Cardiac muscle cell (in vitro differentiated cells and primary cell): ENCODE results near the gene SPOCK3. TPM values are rescaled to one million over a fixed set of nuclear protein-coding genes. Genes with fewer than 3 reads are reported as not detected.
"Not testable (repeated sequence)": the region's sequence is repeated elsewhere in the genome, so short reads cannot be mapped to it uniquely, and the experiment has no call there.

Experiments
- DNase-seq, 2 donors: peaks; one replicate each; pipeline versions ENCODE4 v3.0.0 to v3.0.0-alpha.2; 2010 to 2017; ENCODE audit warnings: low read depth in 1 of 2, low spot score in 1 of 2
- H3K27ac ChIP-seq: fragments of 200-600 bp; sonication (generic); 2 replicates; pipeline ENCODE4 v1.5.1; 2016
- H3K27me3 ChIP-seq: fragments of 200-600 bp; sonication (generic); 2 replicates; pipeline ENCODE4 v1.6.0; 2016; ENCODE audit warnings: control low read depth
- H3K36me3 ChIP-seq: fragments of 200-600 bp; sonication (generic); 2 replicates; pipeline ENCODE4 v1.5.1; 2016; ENCODE audit warnings: control low read depth
- H3K4me1 ChIP-seq: fragments of 200-600 bp; sonication (generic); 2 replicates; pipeline ENCODE4 v1.8.1; 2017; ENCODE audit warnings: low read depth, mild to moderate bottlenecking, mixed run types
- H3K4me3 ChIP-seq: fragments of 200-600 bp; sonication (generic); 2 replicates; pipeline ENCODE4 v1.5.1; 2016; ENCODE audit warnings: mild to moderate bottlenecking
- H3K9me3 ChIP-seq: fragments of 200-600 bp; sonication (generic); 2 replicates; pipeline ENCODE4 v1.5.1; 2017; ENCODE audit warnings: low read depth, mild to moderate bottlenecking, control low read depth
- polyA plus RNA-seq: library from polyadenylated mRNA; unstranded; fragments of >200 nt; fragmentation: Nextera tagmentation; extraction: Ambion mirVana; gene quantifications from 2 replicates; pipeline ENCODE4 v1.2.1, GENCODE V29; 2016
- total RNA-seq: library from RNA; depleted of rRNA; stranded (reverse); fragments of >200 nt; gene quantifications from 2 replicates; pipeline ENCODE4 v1.2.3, GENCODE V29; 2016
- TF ChIP-seq, protein P1 (sequence below): IDR thresholded peaks from 2 replicates; pipeline ENCODE4 v1.5.1; 2012; ENCODE audit warnings: low read depth, mild to moderate bottlenecking, low read length

SPOCK3 gene
- total and polyA plus RNA-seq, 2 experiments from 2014 or later = 1.3 to 4.6 TPM

- no peak overlapping the region for H3K27ac ChIP-seq
- no peaks in the 10 kb centered on the region for H3K27me3 ChIP-seq
- H3K9me3 ChIP-seq = no peaks in the 10 kb centered on the region
- no peaks in the 10 kb centered on the region for H3K36me3 ChIP-seq
- no peak for DNase-seq
- no peaks in the 10 kb centered on the region for H3K4me1 ChIP-seq
- TF ChIP-seq, protein P1, sequence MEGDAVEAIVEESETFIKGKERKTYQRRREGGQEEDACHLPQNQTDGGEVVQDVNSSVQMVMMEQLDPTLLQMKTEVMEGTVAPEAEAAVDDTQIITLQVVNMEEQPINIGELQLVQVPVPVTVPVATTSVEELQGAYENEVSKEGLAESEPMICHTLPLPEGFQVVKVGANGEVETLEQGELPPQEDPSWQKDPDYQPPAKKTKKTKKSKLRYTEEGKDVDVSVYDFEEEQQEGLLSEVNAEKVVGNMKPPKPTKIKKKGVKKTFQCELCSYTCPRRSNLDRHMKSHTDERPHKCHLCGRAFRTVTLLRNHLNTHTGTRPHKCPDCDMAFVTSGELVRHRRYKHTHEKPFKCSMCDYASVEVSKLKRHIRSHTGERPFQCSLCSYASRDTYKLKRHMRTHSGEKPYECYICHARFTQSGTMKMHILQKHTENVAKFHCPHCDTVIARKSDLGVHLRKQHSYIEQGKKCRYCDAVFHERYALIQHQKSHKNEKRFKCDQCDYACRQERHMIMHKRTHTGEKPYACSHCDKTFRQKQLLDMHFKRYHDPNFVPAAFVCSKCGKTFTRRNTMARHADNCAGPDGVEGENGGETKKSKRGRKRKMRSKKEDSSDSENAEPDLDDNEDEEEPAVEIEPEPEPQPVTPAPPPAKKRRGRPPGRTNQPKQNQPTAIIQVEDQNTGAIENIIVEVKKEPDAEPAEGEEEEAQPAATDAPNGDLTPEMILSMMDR = no peak
- H3K4me3 ChIP-seq = no peak overlapping the region
Measured at GRCh38 chr4:166989886-166990285, 244.4 kb downstream of the SPOCK3 start.

DNA sequence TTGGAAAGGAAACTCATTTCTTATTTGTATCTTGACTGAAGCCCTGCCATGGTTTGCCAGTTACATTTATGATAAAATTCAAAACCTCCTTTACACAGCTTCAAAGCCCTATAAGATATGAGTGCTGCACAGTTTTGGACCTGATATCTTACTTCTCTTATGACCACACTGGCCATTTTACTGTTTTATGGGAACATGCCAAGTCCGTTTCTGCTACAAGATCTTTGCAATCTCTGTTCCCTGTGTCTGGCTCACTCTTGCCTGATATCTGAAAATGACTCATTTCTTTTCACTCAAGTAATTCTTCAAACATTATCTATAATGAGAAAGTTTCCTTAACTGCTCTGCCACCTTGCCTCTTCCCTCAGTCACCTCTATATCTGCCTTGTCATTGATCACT is 247.3 kb downstream of the SPOCK3 start:
- peak in 1 of 2 donors; percentile 27 for DNase-seq
- H3K4me1 ChIP-seq = no peaks in the 10 kb centered on the region
- no peaks in the 10 kb centered on the region for H3K9me3 ChIP-seq
- H3K27me3 ChIP-seq = no peaks in the 10 kb centered on the region
- no peak overlapping the region for H3K27ac ChIP-seq
- H3K4me3 ChIP-seq = no peak overlapping the region
- H3K36me3 ChIP-seq = no peaks in the 10 kb centered on the region
- TF ChIP-seq, protein P1 = no peak

- Histone ChIP-seq H3K9me3 (no peaks in the 10 kb centered on the region), H3K4me1 (no peaks in the 10 kb centered on the region), H3K27ac (no peak overlapping the region), H3K36me3 (no peaks in the 10 kb centered on the region), H3K27me3 (no peaks in the 10 kb centered on the region), H3K4me3 (no peak overlapping the region)
- DNase-seq = no peak
- TF ChIP-seq, protein P1 = no peak
Measured at GRCh38 chr4:166981847-166982246, 252.4 kb downstream of the SPOCK3 start.

- DNase-seq = no peak
- no peaks in the 10 kb centered on the region for H3K36me3 ChIP-seq
- no peaks in the 10 kb centered on the region for H3K4me1 ChIP-seq
- no peak overlapping the region for H3K4me3 ChIP-seq
- no peak overlapping the region for H3K27ac ChIP-seq
- TF ChIP-seq, protein P1 = no peak
- H3K9me3 ChIP-seq = no peaks in the 10 kb centered on the region
- no peaks in the 10 kb centered on the region for H3K27me3 ChIP-seq
Measured at GRCh38 chr4:166980419-166980818, 253.9 kb downstream of the SPOCK3 start.

- TF ChIP-seq, protein P1 = no peak
- H3K4me1 ChIP-seq = no peaks in the 10 kb centered on the region
- no peak overlapping the region for H3K4me3 ChIP-seq
- DNase-seq = no peak
- H3K27ac ChIP-seq = no peak overlapping the region
- no peaks in the 10 kb centered on the region for H3K9me3 ChIP-seq
- H3K27me3 ChIP-seq = no peaks in the 10 kb centered on the region
- H3K36me3 ChIP-seq = no peaks in the 10 kb centered on the region
Measured at GRCh38 chr4:166977596-166977995, 256.7 kb downstream of the SPOCK3 start.

DNA sequence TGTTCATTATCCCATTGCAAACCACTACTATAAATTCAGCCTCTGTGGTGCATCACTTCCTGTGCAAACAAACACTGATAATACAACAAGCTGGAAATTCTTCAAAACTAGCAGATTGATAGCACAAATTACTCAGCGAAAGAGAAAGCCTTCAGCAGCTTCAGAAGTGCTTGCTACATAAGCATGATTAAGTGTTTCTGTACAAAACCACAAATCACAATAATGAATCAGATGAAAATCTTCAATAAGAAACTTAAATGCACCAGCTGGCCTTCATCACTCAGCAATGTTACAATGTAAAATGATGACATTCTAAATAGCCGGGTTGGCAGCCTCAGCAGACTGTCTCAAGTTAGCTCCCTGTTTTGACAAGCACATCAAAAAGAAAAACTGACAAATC is 262.2 kb downstream of the SPOCK3 start:
- H3K27ac ChIP-seq = no peak overlapping the region
- peak in 1 of 2 donors; percentile 70 for DNase-seq
- TF ChIP-seq, protein P1 = no peak
- no peaks in the 10 kb centered on the region for H3K27me3 ChIP-seq
- H3K4me1 ChIP-seq = no peaks in the 10 kb centered on the region
- H3K4me3 ChIP-seq = no peak overlapping the region
- H3K36me3 ChIP-seq = no peaks in the 10 kb centered on the region
- H3K9me3 ChIP-seq = no peaks in the 10 kb centered on the region

- H3K4me3 ChIP-seq, H3K27ac ChIP-seq, H3K36me3 ChIP-seq, H3K9me3 ChIP-seq, H3K4me1 ChIP-seq, H3K27me3 ChIP-seq, DNase-seq: not testable (repeated sequence)
Measured at GRCh38 chr4:166968219-166968618, 266.1 kb downstream of the SPOCK3 start.
